HEK293T (cell line): Measurements from ENCODE around the gene PAFAH2.

Source experiments
- BHLHE40 ChIP-seq: fragments of 450-650 bp; IDR thresholded peaks from 2 replicates; pipeline ENCODE4 v1.6.1; 2016; ENCODE audit warnings: mild to moderate bottlenecking, moderate library complexity, borderline replicate concordance
- FOXM1 ChIP-seq: fragments of 450-650 bp; IDR thresholded peaks from 2 replicates; pipeline ENCODE4 v1.6.1; 2017; ENCODE audit warnings: mild to moderate bottlenecking, borderline replicate concordance
- HDGF ChIP-seq: fragments of 450-650 bp; IDR thresholded peaks from 2 replicates; pipeline ENCODE4 v1.6.1; 2017; ENCODE audit warnings: antibody characterized with exemption, borderline replicate concordance
- LEF1 ChIP-seq: fragments of 450-650 bp; IDR thresholded peaks from 2 replicates; pipeline ENCODE4 v1.6.1; 2017; ENCODE audit warnings: mild to moderate bottlenecking, borderline replicate concordance
- SUZ12 ChIP-seq: fragments of 450-650 bp; IDR thresholded peaks from 2 replicates; pipeline ENCODE4 v1.6.1; 2016; ENCODE audit warnings: mild to moderate bottlenecking
- TARDBP ChIP-seq: fragments of 450-650 bp; IDR thresholded peaks from 2 replicates; pipeline ENCODE4 v1.6.1; 2016
- ZNF384 ChIP-seq: fragments of 450-650 bp; IDR thresholded peaks from 2 replicates; pipeline ENCODE4 v1.6.1; 2016

DNA sequence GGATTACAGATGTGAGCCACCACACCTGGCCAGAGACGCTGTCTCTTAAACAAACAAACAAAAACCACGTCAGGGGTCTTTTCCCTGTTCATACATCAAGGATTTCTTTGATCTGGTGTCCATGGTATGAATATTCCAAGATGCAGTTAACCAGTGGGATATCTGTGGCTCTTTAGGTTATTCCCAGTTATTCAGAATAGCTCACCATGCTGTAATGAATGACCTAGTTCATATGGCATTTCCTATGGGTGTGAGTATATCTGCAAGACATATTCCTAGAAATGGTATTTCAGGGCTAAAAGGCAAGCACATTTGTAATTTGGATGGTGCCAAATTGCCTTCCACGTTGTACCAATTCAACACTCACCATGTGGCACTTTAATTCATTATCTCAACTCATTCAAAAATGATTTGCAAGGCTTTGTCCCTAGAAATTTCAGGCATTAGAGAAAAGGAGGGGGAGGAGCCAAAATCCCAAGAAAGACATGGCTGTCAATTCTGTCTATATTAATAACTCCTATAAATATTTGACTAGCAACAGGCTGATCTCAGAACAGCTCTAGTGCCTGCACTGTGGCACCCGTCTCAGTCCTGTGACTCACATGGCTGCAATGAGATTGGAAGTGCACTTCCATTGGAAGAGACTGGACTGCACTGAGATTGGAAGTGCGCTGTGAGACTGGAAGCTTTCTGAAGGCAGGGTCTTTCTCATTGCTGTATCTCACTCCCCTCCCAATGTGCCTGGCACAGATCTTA, 85.6 kb downstream of the PAFAH2 start:
- TF ChIP-seq ZNF384 (no peak), LEF1 (no peak), SUZ12 (no peak), BHLHE40 (no peak), TARDBP (no peak), HDGF (no peak), FOXM1 (no peak)
